ENCODE measurements around the gene RPL13. TPM values are rescaled to one million over a fixed set of nuclear protein-coding genes. Genes with fewer than 3 reads are reported as not detected.
"Not testable (repeated sequence)": the region's sequence is repeated elsewhere in the genome, so short reads cannot be mapped to it uniquely, and the experiment has no call there.

Gene RPL13
- total RNA-seq, 2 experiments from 2014 or later: 2,645 to 2,648 TPM

GRCh38 chr16:89586853-89587252, 26.4 kb downstream of the RPL13 start:
- POLR2A ChIA-PET: no interaction called here

GRCh38 chr16:89587676-89588075, 27.2 kb downstream of the RPL13 start:
- CTCF ChIA-PET, POLR2A ChIA-PET: not testable (repeated sequence)

More at GRCh38 chr16:89586853-89587252, 26.4 kb downstream of the RPL13 start:
- CTCF ChIA-PET: no interaction called here

- ChIA-PET CTCF (no interaction called here), POLR2A (no interaction called here)
Measured at GRCh38 chr16:89588413-89589109, 28.1 kb downstream of the RPL13 start.

- POLR2A ChIA-PET: no interaction called here
- CTCF ChIA-PET: no interaction called here
Measured at GRCh38 chr16:89589241-89589926, 28.9 kb downstream of the RPL13 start.

- ChIA-PET CTCF (no interaction called here), POLR2A (interaction anchor here (0.5 kb wide), 1 partner anchor 808 kb away, joined by 5 read pairs; no protein-coding TSS in a partner anchor)
Measured at GRCh38 chr16:89593841-89594240, 33.4 kb downstream of the RPL13 start.

GRCh38 chr16:89595330-89596060, 35.0 kb downstream of the RPL13 start:
- ChIA-PET CTCF (interaction anchor here (0.6 kb wide), 1 partner anchor 146 kb away, joined by 4 read pairs; no protein-coding TSS in a partner anchor), POLR2A (no interaction called here)

GRCh38 chr16:89596061-89596689, 35.7 kb downstream of the RPL13 start:
- ChIA-PET CTCF (interaction anchor here (0.6 kb wide), 1 partner anchor 147 kb away, joined by 4 read pairs; no protein-coding TSS in a partner anchor), POLR2A (no interaction called here)

- POLR2A ChIA-PET: no interaction called here
Measured at GRCh38 chr16:89596957-89597649, 36.6 kb downstream of the RPL13 start.

GRCh38 chr16:89598199-89598598, 37.7 kb downstream of the RPL13 start:
- CTCF ChIA-PET: no interaction called here
- POLR2A ChIA-PET: no interaction called here

More at GRCh38 chr16:89596957-89597649, 36.6 kb downstream of the RPL13 start:
- CTCF ChIA-PET: no interaction called here

GRCh38 chr16:89599451-89599858, 39.0 kb downstream of the RPL13 start:
- POLR2A ChIA-PET: no interaction called here
- CTCF ChIA-PET: interaction anchor here (1.3 to 1.4 kb wide), 2 partner anchors 9 to 15 kb away, joined by 3 to 4 read pairs; no protein-coding TSS in a partner anchor

GRCh38 chr16:89599902-89600301, 39.4 kb downstream of the RPL13 start:
- ChIA-PET CTCF (interaction anchor here (1.3 to 1.4 kb wide), 2 partner anchors 9 to 15 kb away, joined by 3 to 4 read pairs; no protein-coding TSS in a partner anchor), POLR2A (no interaction called here)

GRCh38 chr16:89600427-89600826, 39.9 kb downstream of the RPL13 start:
- POLR2A ChIA-PET: no interaction called here
- CTCF ChIA-PET: interaction anchor here (1.3 to 2.8 kb wide), 3 partner anchors 8 to 16 kb away, joined by 3 to 10 read pairs (median 4); no protein-coding TSS in a partner anchor

- CTCF ChIA-PET: interaction anchor here (1.2 to 2.8 kb wide), 2 partner anchors 14 to 99 kb away, joined by 3 to 10 read pairs; no protein-coding TSS in a partner anchor
Measured at GRCh38 chr16:89600956-89601355, 40.5 kb downstream of the RPL13 start.

GRCh38 chr16:89601906-89602272, 41.4 kb downstream of the RPL13 start:
- POLR2A ChIA-PET: no interaction called here

More at GRCh38 chr16:89600956-89601355, 40.5 kb downstream of the RPL13 start:
- POLR2A ChIA-PET: interaction anchor here (0.5 kb wide), 1 partner anchor 52 kb away, joined by 3 read pairs; no protein-coding TSS in a partner anchor

GRCh38 chr16:89602273-89602951, 41.9 kb downstream of the RPL13 start:
- ChIA-PET CTCF (interaction anchor here (1.1 to 2.8 kb wide), 2 partner anchors 13 to 26 kb away, joined by 3 to 10 read pairs; no protein-coding TSS in a partner anchor), POLR2A (interaction anchor here (0.6 kb wide), 2 partner anchors 40 to 90 kb away, joined by 3 read pairs; no protein-coding TSS in a partner anchor)

More at GRCh38 chr16:89601906-89602272, 41.4 kb downstream of the RPL13 start:
- CTCF ChIA-PET: interaction anchor here (1.2 to 2.8 kb wide), 2 partner anchors 13 to 98 kb away, joined by 3 to 10 read pairs; no protein-coding TSS in a partner anchor

GRCh38 chr16:89602952-89603590, 42.6 kb downstream of the RPL13 start:
- CTCF ChIA-PET: interaction anchor here (1.1 to 2.8 kb wide), 2 partner anchors 12 to 25 kb away, joined by 3 to 10 read pairs; no protein-coding TSS in a partner anchor
- POLR2A ChIA-PET: interaction anchor here (0.6 kb wide), 2 partner anchors 40 to 89 kb away, joined by 3 read pairs; no protein-coding TSS in a partner anchor

- POLR2A ChIA-PET: no interaction called here
- CTCF ChIA-PET: no interaction called here
Measured at GRCh38 chr16:89604764-89605163, 44.3 kb downstream of the RPL13 start.

All from activated CD8-positive, alpha-beta memory T cell treated with anti-CD3 and anti-CD28 coated beads for 36 hours (primary cell).